OCI-LY1 (cell line): ENCODE measurements around the gene KMT5C.

ENCODE experiments used
- H2AFZ ChIP-seq: fragments of 200-600 bp; sonication (generic), shearing (Covaris generic); 2 replicates; pipeline ENCODE4 v1.6.0; 2014; ENCODE audit warnings: antibody characterized with exemption, mild to moderate bottlenecking, low read length
- H3F3A ChIP-seq: fragments of 200-600 bp; sonication (generic), shearing (Covaris generic); 2 replicates; pipeline ENCODE4 v1.6.0; 2014; ENCODE audit warnings: mild to moderate bottlenecking, antibody characterized with exemption, low read length, moderate library complexity; ENCODE audit not compliant: insufficient read depth
- H3K27ac ChIP-seq: fragments of 200-600 bp; sonication (generic); 2 replicates; pipeline ENCODE4 v1.5.1; 2014; ENCODE audit warnings: low read length, mixed run types, mild to moderate bottlenecking, low read depth; ENCODE audit not compliant: poor library complexity, severe bottlenecking
- H3K27me3 ChIP-seq: fragments of 200-600 bp; sonication (generic); 2 replicates; pipeline ENCODE4 v1.6.0; 2014; ENCODE audit warnings: antibody characterized with exemption, mild to moderate bottlenecking, low read length, moderate library complexity; ENCODE audit not compliant: insufficient read depth
- H3K36me3 ChIP-seq: fragments of 200-600 bp; sonication (generic); 2 replicates; pipeline ENCODE4 v1.6.1; 2014; ENCODE audit warnings: mild to moderate bottlenecking, antibody characterized with exemption, low read length, moderate library complexity, mixed read lengths; ENCODE audit not compliant: insufficient read depth
- H3K4me1 ChIP-seq: fragments of 200-600 bp; sonication (generic); 2 replicates; pipeline ENCODE4 v1.5.1; 2014; ENCODE audit warnings: mild to moderate bottlenecking, low read length, moderate library complexity; ENCODE audit not compliant: insufficient read depth, severe bottlenecking
- H3K4me2 ChIP-seq: fragments of 200-600 bp; sonication (generic), shearing (Covaris generic); 2 replicates; pipeline ENCODE4 v1.6.1; 2014; ENCODE audit warnings: low read length
- H3K4me3 ChIP-seq: fragments of 200-600 bp; sonication (generic); 2 replicates; pipeline ENCODE4 v1.5.1; 2014; ENCODE audit warnings: low read length, low read depth, mild to moderate bottlenecking, mixed read lengths; ENCODE audit not compliant: poor library complexity, severe bottlenecking
- H3K79me2 ChIP-seq: fragments of 200-600 bp; shearing (Covaris generic); 2 replicates; pipeline ENCODE4 v1.6.1; 2016; ENCODE audit warnings: mixed run types, low read length, mixed read lengths; ENCODE audit not compliant: insufficient read depth
- H3K9ac ChIP-seq: fragments of 200-600 bp; sonication (generic), shearing (Covaris generic); 2 replicates; pipeline ENCODE4 v1.6.1; 2014; ENCODE audit warnings: mild to moderate bottlenecking, low read length, mixed read lengths
- H3K9me2 ChIP-seq: fragments of 200-600 bp; sonication (generic), shearing (Covaris generic); 2 replicates; pipeline ENCODE4 v1.6.1; 2014; ENCODE audit warnings: low read depth, mild to moderate bottlenecking, low read length, mixed read lengths
- H3K9me3 ChIP-seq: fragments of 200-600 bp; shearing (Covaris generic); 2 replicates; pipeline ENCODE4 v1.6.1; 2014; ENCODE audit warnings: low read length, mixed read lengths
- H4K20me1 ChIP-seq: fragments of 200-600 bp; sonication (generic), shearing (Covaris generic); 2 replicates; pipeline ENCODE4 v1.6.0; 2016; ENCODE audit warnings: mild to moderate bottlenecking, low read length; ENCODE audit not compliant: insufficient read depth
- CTCF ChIP-seq: fragments of 200-600 bp; sonication (generic), shearing (Covaris generic); IDR thresholded peaks from 2 replicates; pipeline ENCODE4 v1.5.1; 2017; ENCODE audit warnings: mild to moderate bottlenecking, antibody characterized with exemption, low read length, moderate library complexity, mixed read lengths
- EZH2 ChIP-seq: fragments of 200-600 bp; sonication (generic), shearing (Covaris generic); IDR thresholded peaks from 2 replicates; pipeline ENCODE4 v1.8.0; 2017; ENCODE audit warnings: borderline replicate concordance, mixed run types, mild to moderate bottlenecking, antibody characterized with exemption, low read length, moderate library complexity, mixed read lengths

KMT5C gene

GRCh38 chr19:55311397-55311796, 28.3 kb upstream of the KMT5C start:
- Histone ChIP-seq H3K36me3 (peaks cover 18% of the 10 kb centered on the region), H3K9ac (no peak overlapping the region), H3K4me1 (peaks cover 23% of the 10 kb centered on the region), H3K4me2 (no peak overlapping the region), H3K27ac (no peak overlapping the region), H3K9me2 (no peaks in the 10 kb centered on the region), H3K79me2 (no peaks in the 10 kb centered on the region), H3K27me3 (no peaks in the 10 kb centered on the region), H3F3A (no peaks in the 10 kb centered on the region), H3K4me3 (no peak overlapping the region), H4K20me1 (no peaks in the 10 kb centered on the region), H3K9me3 (no peaks in the 10 kb centered on the region), H2AFZ (no peak overlapping the region)
- no peak for TF ChIP-seq EZH2
- TF ChIP-seq CTCF, result no peak

GRCh38 chr19:55311797-55312196, 27.9 kb upstream of the KMT5C start:
- TF ChIP-seq CTCF, result no peak
- TF ChIP-seq EZH2, result no peak
- H3K27me3 ChIP-seq, result no peaks in the 10 kb centered on the region
- no peaks in the 10 kb centered on the region for H3K9me2 ChIP-seq
- no peak overlapping the region for H2AFZ ChIP-seq
- no peak overlapping the region for H3K4me3 ChIP-seq
- peaks cover 14% of the 10 kb centered on the region for H3K36me3 ChIP-seq
- no peaks in the 10 kb centered on the region for H4K20me1 ChIP-seq
- no peaks in the 10 kb centered on the region for H3F3A ChIP-seq
- H3K9me3 ChIP-seq, result no peaks in the 10 kb centered on the region
- no peak overlapping the region for H3K9ac ChIP-seq
- H3K4me2 ChIP-seq, result no peak overlapping the region
- peaks cover 23% of the 10 kb centered on the region for H3K4me1 ChIP-seq
- no peak overlapping the region for H3K27ac ChIP-seq
- H3K79me2 ChIP-seq, result no peaks in the 10 kb centered on the region

- Histone ChIP-seq H3K27ac (no peak overlapping the region), H3K9me3 (no peaks in the 10 kb centered on the region), H3K36me3 (peaks cover 10% of the 10 kb centered on the region), H3K4me2 (no peak overlapping the region), H3K9me2 (no peaks in the 10 kb centered on the region), H3F3A (no peaks in the 10 kb centered on the region), H2AFZ (no peak overlapping the region), H3K79me2 (no peaks in the 10 kb centered on the region), H3K4me3 (no peak overlapping the region), H3K27me3 (no peaks in the 10 kb centered on the region), H4K20me1 (no peaks in the 10 kb centered on the region), H3K9ac (no peak overlapping the region), H3K4me1 (peaks cover 18% of the 10 kb centered on the region)
- TF ChIP-seq CTCF (no peak), EZH2 (no peak)
Observed at GRCh38 chr19:55312621-55313512, 26.8 kb upstream of the KMT5C start.
